ENCODE results near the gene WT1. TPM values are rescaled to one million over a fixed set of nuclear protein-coding genes. Genes with fewer than 3 reads are reported as not detected.
A peak's percentile ranks its signal among the peaks of the same experiment; 100 is the strongest.

The WT1 gene
- total RNA-seq, 1 donor from 2014 or later = 122 TPM

DNA sequence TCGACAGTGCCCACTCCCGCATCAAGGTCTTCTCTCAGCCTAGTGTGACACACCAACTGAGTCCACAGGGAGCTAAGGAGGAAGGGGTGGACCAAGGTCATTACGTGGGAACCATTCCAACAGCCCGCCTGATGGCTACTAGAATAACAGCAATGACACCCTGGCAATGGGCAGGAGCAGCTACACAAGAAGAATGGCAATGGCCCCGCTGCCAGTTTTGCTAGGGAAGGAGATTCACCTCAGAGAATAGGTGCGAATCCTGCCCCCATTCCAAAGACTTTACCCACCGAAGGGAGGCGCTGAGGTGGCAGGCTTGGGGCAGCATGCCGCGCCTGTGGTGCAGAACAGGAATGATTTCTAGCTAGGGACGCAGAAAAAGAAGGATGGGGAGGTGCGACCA lies 9.1 kb downstream of the WT1 start:
- Mint-ChIP-seq H3K9me3 (no peaks in the 10 kb centered on the region), H3K27me3 (ENCODE audit: low read depth) (peaks cover 78% of the 10 kb centered on the region), H3K4me1 (peaks cover 89% of the 10 kb centered on the region), H3K36me3 (peaks cover 11% of the 10 kb centered on the region), H3K27ac (peak overlapping the region; percentile 95), H3K4me3 (peak overlapping the region; percentile 62)
- TF ChIP-seq, protein P1, sequence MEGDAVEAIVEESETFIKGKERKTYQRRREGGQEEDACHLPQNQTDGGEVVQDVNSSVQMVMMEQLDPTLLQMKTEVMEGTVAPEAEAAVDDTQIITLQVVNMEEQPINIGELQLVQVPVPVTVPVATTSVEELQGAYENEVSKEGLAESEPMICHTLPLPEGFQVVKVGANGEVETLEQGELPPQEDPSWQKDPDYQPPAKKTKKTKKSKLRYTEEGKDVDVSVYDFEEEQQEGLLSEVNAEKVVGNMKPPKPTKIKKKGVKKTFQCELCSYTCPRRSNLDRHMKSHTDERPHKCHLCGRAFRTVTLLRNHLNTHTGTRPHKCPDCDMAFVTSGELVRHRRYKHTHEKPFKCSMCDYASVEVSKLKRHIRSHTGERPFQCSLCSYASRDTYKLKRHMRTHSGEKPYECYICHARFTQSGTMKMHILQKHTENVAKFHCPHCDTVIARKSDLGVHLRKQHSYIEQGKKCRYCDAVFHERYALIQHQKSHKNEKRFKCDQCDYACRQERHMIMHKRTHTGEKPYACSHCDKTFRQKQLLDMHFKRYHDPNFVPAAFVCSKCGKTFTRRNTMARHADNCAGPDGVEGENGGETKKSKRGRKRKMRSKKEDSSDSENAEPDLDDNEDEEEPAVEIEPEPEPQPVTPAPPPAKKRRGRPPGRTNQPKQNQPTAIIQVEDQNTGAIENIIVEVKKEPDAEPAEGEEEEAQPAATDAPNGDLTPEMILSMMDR (IDR thresholded peaks at IDR 0.05; ENCODE audit: unreplicated experiment) = no peak
- DNase-seq (ENCODE audit: low spot score in 2 of 2, unreplicated experiment in 2 of 2) = no peak

DNA sequence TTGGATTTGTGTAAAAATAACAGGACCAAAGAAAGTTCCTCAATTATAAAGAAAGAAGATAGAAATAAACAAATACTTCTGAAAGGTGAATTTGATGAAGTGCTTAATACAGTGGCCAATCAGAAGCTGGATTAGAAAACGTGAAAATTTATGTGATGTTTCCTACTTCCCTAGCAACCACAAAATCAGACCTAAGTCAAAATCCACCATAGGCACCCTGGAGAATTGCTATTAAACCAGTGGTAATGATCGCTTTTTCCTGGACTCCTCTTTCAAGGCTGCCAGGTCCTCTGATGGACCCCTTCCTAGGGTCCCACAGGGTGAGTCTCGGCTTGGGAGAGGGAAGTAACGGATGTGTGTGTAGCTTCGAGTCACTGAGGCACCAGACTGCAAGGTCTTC lies 9.6 kb downstream of the WT1 start:
- DNase-seq (ENCODE audit: low spot score in 2 of 2, unreplicated experiment in 2 of 2) = no peak
- Mint-ChIP-seq H3K4me3 (peak overlapping the region; percentile 62), H3K4me1 (peaks cover 89% of the 10 kb centered on the region), H3K9me3 (no peaks in the 10 kb centered on the region), H3K27ac (peak overlapping the region; percentile 95), H3K27me3 (ENCODE audit: low read depth) (peaks cover 74% of the 10 kb centered on the region), H3K36me3 (peaks cover 11% of the 10 kb centered on the region)
- TF ChIP-seq, protein P1 (IDR thresholded peaks at IDR 0.05; ENCODE audit: unreplicated experiment) = no peak

DNA sequence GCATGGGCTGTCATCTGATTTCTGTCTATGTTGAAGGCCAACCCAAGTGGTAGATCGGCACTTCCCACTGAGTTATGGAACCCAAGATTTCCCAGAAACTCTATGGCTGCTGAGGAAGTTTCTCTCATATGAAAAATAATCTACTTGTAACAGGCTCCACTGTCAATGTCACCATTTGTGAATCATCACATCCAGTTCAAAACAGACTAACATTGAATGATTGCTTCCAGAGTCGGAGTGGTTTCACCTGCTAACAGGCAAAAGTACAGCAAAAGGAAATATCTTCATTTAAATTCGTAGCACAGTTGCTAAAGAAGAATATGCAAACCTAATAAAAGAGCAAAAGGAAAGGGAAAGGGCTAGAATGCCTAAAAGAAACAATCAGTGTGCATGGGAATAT lies 12.8 kb downstream of the WT1 start:
- peaks cover 80% of the 10 kb centered on the region for H3K4me1 Mint-ChIP-seq
- H3K4me3 Mint-ChIP-seq = no peak overlapping the region
- H3K36me3 Mint-ChIP-seq = peaks cover 11% of the 10 kb centered on the region
- TF ChIP-seq, protein P1 (IDR thresholded peaks at IDR 0.05; ENCODE audit: unreplicated experiment) = no peak
- H3K27ac Mint-ChIP-seq = peak overlapping the region; percentile 95
- DNase-seq (ENCODE audit: low spot score in 2 of 2, unreplicated experiment in 2 of 2) = no peak
- H3K9me3 Mint-ChIP-seq = no peaks in the 10 kb centered on the region
- peaks cover 41% of the 10 kb centered on the region for H3K27me3 Mint-ChIP-seq (ENCODE audit: low read depth)

DNA sequence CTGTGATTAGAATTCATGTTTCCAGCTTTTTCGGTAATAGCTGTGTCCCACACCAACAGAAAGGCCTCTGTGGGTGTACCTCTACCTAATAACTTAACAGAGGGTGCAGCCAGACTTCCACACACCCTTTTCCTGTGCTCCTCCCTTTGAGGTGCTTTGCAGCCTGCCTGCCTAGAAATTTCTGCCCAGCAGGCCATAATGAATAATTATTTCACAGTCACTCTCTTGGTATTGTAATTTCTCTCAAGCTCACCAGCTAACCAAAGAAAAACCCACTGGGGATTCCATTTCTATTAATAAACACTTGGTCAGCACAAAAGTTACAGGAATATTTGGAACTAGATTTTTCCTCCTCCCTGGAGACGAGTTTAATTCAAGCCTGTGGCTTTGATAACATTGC lies 13.3 kb downstream of the WT1 start:
- peaks cover 80% of the 10 kb centered on the region for H3K4me1 Mint-ChIP-seq
- H3K36me3 Mint-ChIP-seq = peaks cover 13% of the 10 kb centered on the region
- peaks cover 37% of the 10 kb centered on the region for H3K27me3 Mint-ChIP-seq (ENCODE audit: low read depth)
- no peak overlapping the region for H3K4me3 Mint-ChIP-seq
- DNase-seq (ENCODE audit: low spot score in 2 of 2, unreplicated experiment in 2 of 2) = no peak
- H3K9me3 Mint-ChIP-seq = no peaks in the 10 kb centered on the region
- TF ChIP-seq, protein P1 (IDR thresholded peaks at IDR 0.05; ENCODE audit: unreplicated experiment) = no peak
- peak overlapping the region; percentile 95 for H3K27ac Mint-ChIP-seq

DNA sequence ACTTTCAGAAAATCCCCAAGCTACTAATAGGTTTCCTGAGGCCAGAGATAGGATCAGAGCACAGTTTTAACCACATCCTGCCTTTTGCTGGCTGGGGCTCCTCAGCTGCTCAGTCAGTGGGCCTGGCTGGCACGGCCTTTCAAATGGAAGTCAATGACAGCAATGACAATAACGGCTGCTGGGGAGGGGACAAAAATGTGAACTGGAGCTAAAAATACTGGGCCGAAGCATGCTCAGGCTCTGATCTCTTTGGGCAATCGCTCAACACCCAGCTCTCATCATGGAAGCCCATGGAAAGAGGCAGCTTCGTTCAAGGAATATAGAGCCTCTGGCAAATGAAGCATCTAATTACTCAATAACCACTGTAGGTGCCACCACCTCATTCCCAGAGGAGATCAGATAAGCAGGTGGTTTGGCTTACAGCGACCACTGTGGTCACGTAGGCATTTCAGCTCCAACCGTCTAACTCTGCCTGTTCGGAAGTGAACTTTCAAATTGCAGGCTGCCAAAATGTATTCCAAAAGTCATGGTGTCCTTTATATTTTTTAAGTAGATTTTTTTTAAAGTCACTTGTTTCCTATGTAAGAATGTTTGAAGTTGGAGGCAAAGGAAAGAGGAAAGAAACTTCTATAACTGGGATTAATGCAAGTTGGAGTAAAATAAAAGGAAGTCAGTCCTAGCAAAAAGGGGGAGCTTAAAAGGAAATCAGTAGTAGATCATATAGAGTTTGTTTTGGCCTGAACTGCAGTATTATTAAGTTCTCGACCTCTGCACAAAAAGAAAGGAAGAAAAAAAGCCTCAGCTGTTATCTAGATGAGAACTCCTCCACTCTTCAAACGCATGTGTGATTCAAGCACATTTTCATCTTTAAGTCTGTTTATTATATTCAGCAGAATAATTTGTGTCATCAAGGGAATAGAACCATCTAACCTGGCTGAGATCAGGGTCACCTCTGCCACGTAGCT lies 14.1 kb downstream of the WT1 start:
- Mint-ChIP-seq H3K4me1 (peaks cover 74% of the 10 kb centered on the region), H3K4me3 (peak overlapping the region; percentile 22), H3K27me3 (ENCODE audit: low read depth) (peaks cover 31% of the 10 kb centered on the region), H3K36me3 (peaks cover 19% of the 10 kb centered on the region), H3K27ac (peak overlapping the region; percentile 95), H3K9me3 (no peaks in the 10 kb centered on the region)
- DNase-seq (ENCODE audit: low spot score in 2 of 2, unreplicated experiment in 2 of 2) = no peak
- TF ChIP-seq, protein P1 (IDR thresholded peaks at IDR 0.05; ENCODE audit: unreplicated experiment) = no peak

Data from mesothelial cell of epicardium (in vitro differentiated cells).